Muscle of arm (tissue), 12 donors: ENCODE data around the gene MOV10. TPM values are rescaled to one million over a fixed set of nuclear protein-coding genes. Genes with fewer than 3 reads are reported as not detected.

Source experiments
- DNase-seq: peaks from one replicate; pipeline ENCODE4 v3.0.0-alpha.2; 2013
- polyA plus RNA-seq, 12 donors: library from polyadenylated mRNA; unstranded; fragments of 120-200 nt; gene quantifications; one replicate each; pipeline ENCODE4 v1.2.1, GENCODE V29; 2013; ENCODE audit not compliant: insufficient read length in 12 of 12

The MOV10 gene
- polyA plus RNA-seq, 12 donors, result 44.6 to 98.3 (median 50.6) TPM; not detected in 1

GRCh38 chr1:112673592-112674439 is 643 bp upstream of the MOV10 start:
- DNase-seq, result peak; percentile 51

- peak; percentile 54 for DNase-seq
Observed at GRCh38 chr1:112674986-112675727, 698 bp downstream of the MOV10 start.

- DNase-seq, result no peak
Observed at GRCh38 chr1:112675728-112676381, 1.4 kb downstream of the MOV10 start.

- no peak for DNase-seq
Observed at GRCh38 chr1:112676543-112676942, 2.1 kb downstream of the MOV10 start.

GRCh38 chr1:112677501-112677900 is 3.0 kb downstream of the MOV10 start:
- no peak for DNase-seq

GRCh38 chr1:112678605-112679004 is 4.1 kb downstream of the MOV10 start:
- DNase-seq, result no peak

GRCh38 chr1:112685913-112686312 is 11.5 kb downstream of the MOV10 start:
- DNase-seq, result no peak

- DNase-seq, result no peak
Observed at GRCh38 chr1:112686417-112686816, 12.0 kb downstream of the MOV10 start.

GRCh38 chr1:112686835-112687234 is 12.4 kb downstream of the MOV10 start:
- DNase-seq, result no peak

- no peak for DNase-seq
Observed at GRCh38 chr1:112687361-112687760, 12.9 kb downstream of the MOV10 start.

GRCh38 chr1:112687785-112688496 is 13.5 kb downstream of the MOV10 start:
- DNase-seq, result no peak

GRCh38 chr1:112688781-112689193 is 14.3 kb downstream of the MOV10 start:
- DNase-seq, result peak; percentile 65

GRCh38 chr1:112689196-112689841 is 14.9 kb downstream of the MOV10 start:
- DNase-seq, result no peak

GRCh38 chr1:112689842-112690237 is 15.4 kb downstream of the MOV10 start:
- no peak for DNase-seq

- DNase-seq, result no peak
Observed at GRCh38 chr1:112692681-112693080, 18.2 kb downstream of the MOV10 start.

GRCh38 chr1:112693821-112694220 is 19.4 kb downstream of the MOV10 start:
- DNase-seq, result no peak

- no peak for DNase-seq
Observed at GRCh38 chr1:112694363-112694929, 20.0 kb downstream of the MOV10 start.

GRCh38 chr1:112695276-112695675 is 20.8 kb downstream of the MOV10 start:
- DNase-seq, result no peak

- no peak for DNase-seq
Observed at GRCh38 chr1:112696578-112697314, 22.3 kb downstream of the MOV10 start.

GRCh38 chr1:112697781-112698201 is 23.3 kb downstream of the MOV10 start:
- DNase-seq, result no peak
